Hematopoietic multipotent progenitor cell treated with erythropoietin and hydrocortisone succinate and interleukin-3 and kit ligand, for 8 days (in vitro differentiated cells): ENCODE data around the gene FLNB.

Experiments
- DNase-seq: peaks from one replicate; pipeline ENCODE4 v3.0.0-alpha.2; 2015

FLNB gene

DNA sequence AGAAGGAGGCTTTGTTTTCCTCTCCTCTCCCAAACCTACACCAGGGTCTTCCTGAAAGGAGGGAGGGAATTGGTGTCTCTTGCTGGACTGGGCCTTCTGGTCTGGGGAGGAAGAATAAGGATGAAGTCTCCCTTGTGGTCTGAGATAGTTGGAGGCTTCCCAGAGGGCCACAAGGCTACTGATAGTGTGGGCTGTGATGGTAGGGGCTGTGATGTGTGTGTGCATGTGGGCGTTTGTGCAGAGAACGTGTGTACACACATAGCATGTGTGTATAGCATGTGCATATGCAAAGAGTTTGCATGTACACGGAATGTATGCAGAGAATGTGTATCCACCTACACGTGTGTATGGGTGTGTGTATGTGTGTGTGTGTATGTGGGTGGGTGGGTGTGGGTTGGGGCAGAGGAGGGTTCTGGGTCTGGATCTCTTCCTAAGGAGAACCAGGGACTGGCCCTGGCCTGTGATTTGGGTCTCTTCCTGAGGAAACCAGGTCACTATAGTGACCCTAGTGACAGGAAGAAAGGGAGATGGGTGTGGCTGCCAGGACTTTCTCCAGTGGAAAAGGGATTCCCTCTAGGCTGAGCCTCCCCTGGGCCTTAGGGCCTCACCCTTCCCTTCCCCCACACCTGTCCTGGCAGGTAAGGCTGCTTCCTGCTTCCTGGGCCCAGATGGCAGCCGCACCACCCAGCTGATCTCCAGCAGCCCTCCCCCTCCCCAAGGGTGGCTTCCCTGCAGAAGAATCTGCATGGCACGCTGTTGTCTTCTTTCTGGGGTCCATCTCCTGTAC lies 1.7 kb downstream of the FLNB start:
- DNase-seq = no peak

- no peak for DNase-seq
Observed at GRCh38 chr3:58010562-58010961, 2.3 kb downstream of the FLNB start.

DNA sequence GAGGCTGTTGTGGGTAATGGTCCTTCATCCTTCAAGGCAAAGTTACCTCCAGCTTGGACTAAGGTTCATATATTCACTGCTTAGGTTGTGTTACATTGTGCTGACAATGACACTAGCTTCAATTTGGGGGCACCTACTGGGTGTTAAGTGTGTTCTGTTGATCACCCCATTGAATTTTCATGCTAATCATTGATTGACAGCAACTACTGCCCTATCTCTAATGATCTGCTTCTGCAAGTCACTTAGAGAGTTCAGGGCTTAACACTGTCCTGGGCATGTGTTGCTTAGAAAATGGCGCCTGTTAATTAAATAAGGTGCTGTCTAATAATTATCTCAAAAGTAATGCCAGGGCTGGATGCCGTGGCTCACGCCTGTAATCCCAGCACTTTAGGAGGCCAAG lies 3.4 kb downstream of the FLNB start:
- no peak for DNase-seq

DNA sequence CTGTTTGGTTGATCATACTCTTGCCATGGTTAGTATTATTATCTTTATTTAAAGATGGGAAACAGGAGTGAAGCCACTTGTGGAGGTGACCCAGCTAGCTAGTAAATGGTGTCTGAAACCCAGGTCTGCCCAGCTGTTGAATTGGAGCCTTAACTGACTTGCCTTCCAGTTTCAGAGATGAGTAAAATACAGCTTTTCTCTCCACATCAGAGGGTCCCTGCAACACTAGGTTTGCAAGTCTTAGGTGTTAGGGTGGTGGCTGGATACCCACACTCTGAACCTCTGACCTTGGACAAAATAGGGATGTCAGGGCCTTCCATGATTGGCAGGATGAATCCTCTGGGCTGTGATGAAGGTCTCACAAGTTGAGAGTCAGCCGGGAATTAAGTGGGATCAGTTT lies 4.1 kb downstream of the FLNB start:
- no peak for DNase-seq

GRCh38 chr3:58013099-58013498 lies 4.9 kb downstream of the FLNB start:
- no peak for DNase-seq

GRCh38 chr3:58013973-58014649 lies 5.9 kb downstream of the FLNB start:
- DNase-seq = no peak

DNA sequence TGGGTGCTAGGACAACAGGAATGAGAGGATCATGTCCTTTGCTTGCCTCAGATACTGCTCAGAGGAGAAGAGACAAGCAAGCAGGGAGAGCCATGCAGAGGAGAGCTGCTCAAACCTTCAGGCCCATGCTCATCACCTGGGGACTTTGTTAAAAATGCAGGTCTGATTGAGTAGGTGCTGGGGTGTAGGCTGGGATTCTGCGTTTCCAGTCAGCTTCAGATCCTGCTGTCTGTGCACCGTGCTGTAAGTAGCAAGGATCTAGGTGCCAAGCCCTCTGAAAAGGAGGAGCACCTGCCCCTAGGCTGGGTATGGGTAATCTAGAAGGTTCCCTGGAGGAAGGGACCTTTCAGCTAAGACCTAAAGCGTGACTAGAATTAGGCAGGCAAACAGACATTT lies 7.3 kb downstream of the FLNB start:
- no peak for DNase-seq

GRCh38 chr3:58016710-58017109 lies 8.5 kb downstream of the FLNB start:
- DNase-seq = no peak

GRCh38 chr3:58018892-58019742 lies 10.9 kb downstream of the FLNB start:
- DNase-seq = no peak

DNA sequence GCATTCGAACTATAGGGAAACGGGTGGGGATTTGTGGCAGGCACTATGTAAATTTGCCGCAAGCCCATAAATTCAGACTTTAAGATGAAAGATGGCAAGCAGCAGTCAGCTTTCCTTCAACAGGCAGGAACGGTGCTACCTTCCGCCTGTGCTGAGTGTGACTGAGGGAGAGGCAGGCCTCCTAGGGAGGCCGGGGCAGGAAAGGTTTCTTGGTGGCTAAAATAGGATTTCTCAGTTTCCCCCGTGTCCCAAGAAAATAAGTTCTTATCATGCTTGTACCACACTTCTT lies 12.5 kb downstream of the FLNB start:
- DNase-seq = no peak

DNA sequence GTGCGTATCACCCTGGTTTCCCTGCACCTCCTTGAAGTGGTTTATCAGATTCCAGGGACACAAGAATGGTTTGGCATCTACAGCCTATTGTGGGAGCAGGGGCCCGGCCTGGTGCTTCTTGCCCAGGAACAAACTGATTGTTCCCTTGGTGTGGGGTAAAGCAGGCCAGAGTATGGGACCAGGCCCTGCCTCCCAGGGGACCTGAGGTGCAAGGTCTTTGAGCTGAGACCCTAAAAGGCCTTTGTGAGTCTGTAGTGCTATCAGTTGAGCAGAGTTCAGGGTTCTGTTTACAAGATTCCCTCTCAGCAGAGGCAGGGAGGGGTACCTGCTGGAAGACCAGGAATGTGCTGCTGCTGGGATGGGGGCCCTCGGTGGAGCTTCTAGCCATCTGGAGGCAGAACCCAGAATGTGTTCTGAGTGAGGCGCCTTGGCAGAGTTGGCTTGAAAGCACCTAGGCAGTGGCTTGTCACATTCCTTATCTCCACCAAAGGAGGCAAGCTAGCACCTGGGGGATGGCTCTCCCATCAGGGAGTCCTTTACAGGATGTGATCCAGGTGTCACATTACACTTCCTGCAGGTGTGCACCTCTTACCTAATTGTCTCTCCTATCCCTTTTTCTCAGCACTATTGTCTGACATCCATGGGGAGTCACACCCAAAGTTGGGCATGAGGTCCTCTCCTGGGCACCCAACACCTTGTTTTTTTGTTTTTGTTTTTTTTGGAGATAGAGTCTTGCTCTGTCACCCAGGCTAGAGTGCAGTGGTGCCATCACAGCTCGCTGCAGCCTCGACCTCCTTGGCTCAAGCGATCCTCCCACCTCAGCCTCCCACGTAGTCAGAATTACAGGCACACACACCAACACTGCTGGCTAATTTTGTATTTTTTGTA lies 13.1 kb downstream of the FLNB start:
- no peak for DNase-seq

GRCh38 chr3:58021962-58022361 lies 13.7 kb downstream of the FLNB start:
- no peak for DNase-seq

- no peak for DNase-seq
Observed at GRCh38 chr3:58022490-58022889, 14.3 kb downstream of the FLNB start.

GRCh38 chr3:58023531-58023930 lies 15.3 kb downstream of the FLNB start:
- no peak for DNase-seq

GRCh38 chr3:58025406-58025805 lies 17.2 kb downstream of the FLNB start:
- DNase-seq = no peak

DNA sequence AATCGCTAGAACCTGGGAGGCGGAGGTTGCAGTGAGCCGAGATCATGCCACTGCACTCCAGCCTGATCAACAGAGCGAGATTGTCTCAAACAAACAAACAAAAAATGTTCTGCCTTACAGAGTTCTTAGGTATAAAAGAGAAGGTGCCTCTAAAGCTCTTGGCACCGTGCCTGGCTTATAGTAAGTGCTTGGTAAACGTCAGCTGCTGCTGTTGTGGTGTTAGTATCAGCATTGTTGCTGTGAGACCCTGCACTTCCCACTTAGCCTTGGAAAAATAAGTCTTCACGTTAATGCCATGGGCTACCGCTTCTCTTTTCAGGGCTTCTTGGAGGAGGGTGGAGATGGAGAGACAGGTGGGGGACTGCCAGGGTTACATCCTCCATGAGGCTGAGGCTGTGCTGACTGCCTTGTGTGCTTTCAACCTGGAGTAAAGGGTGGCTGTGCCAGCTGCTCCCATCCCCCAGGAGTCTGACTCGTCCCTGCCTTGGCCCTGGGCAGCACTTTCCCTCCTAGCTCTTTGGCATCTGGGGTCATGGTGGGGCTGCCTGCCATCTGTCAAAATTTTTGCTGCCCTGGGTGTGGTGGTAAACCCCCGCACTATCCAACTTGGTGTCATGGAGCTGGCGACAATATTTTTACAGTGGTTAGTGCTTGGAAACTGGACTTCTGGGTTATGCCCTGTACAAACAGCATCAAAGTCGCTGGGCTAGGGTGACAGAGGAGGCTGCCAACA lies 17.8 kb downstream of the FLNB start:
- peak; percentile 29 for DNase-seq

DNA sequence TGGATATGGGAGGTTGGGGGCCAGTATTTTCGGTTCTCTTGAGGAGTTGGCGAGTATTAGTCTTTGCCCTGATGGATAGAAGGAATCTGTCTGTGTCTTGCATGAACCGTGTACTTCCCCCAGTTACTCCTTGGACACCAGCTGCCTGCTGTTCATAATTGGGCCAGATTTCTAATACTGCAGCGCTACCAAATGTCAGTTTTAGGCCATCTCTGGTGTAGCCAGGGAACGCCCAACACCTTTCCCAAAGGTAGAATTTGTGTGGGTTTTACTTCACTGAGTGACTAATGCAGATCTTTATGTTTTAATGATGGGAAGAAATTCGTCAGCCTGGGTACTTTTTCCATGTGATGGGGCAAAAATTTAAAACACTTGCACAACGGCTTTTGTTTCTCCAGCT lies 18.4 kb downstream of the FLNB start:
- DNase-seq = no peak

DNA sequence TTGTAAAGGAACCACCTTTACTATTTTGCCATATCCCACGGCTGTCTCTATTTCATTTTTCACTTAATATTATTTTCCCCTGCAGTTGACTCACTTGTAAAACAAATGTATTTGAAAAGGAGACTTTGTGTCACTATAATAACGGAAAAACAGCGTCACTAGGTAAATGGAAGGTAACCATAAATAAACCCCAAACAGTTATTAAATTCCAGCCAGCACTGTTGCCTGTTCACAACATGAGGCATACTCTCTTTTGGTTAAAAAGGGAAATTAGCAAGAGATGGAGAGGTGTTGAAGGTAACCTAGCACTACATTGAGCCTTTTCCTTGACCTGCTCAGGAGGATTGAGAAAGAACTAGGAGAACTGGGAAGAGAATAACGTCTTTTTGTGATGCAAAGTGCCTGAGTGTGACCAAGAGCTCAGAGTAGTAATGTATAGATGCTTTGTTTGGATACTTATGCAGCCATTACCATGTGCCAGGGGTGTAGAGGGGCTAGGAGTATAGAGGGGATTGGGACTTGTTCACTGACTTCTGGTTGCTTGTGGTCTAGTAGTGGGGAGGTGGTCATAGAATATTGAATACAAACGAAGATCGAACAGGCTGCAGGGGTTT lies 19.6 kb downstream of the FLNB start:
- DNase-seq = no peak

DNA sequence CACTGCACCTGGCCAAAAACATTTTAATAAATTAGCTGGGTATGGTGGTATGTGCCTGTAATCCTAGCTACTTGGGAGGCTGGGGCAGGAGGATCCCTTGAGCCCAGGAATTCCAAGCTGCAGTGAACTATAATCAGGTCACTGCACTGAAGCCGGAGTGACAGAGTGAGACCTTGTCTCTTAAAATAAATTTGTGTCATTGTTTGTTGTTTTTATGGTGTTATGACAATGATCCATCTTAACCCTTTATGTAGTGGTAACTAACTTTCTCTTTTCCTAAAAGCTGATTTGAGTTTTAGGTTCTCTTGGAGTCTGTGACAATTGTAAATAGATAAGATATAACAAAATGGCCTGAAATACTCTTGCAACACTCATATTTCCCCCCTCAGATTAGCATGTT lies 20.7 kb downstream of the FLNB start:
- DNase-seq = no peak

DNA sequence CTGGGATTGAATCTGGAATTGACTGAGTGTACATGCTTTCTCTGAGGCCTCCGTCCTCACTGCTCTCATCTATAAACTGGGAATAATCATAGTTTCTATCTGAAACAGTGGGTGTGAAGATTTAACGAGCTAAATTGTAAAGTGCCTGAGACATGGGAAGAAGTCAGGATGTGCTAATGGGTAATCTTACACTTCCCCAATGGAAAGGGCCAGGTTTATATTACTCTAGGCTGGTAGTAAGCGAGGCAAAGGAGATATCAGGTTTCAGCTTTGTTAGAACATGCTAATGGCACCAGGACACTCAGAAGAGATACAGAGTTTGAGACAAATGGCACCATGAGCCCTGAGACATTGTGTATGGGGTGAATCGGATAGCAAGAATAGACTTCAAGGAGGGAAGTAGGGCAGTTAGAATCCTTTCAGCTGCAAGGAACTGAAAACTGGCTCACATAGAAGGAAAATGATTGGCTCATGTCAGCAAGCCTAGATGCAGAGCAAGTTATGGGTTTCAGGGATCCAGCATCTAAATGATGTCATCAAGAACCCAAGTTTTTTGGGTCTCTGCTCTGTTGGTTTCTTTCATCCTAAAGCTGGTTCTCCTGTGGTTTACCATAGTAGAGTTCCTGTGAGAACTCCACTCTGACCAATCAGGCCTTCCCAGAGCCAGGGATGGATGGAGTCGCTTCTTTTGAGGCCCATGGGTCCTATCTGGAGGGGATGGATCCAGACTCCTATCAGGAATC lies 21.8 kb downstream of the FLNB start:
- DNase-seq = no peak

GRCh38 chr3:58032186-58032585 lies 24.0 kb downstream of the FLNB start:
- no peak for DNase-seq
